ENCODE measurements around the gene EYS. TPM values are rescaled to one million over a fixed set of nuclear protein-coding genes. Genes with fewer than 3 reads are reported as not detected.

The EYS gene
- total RNA-seq, 1 experiment from 2014 or later, result 0.87 TPM

- DNase-seq (ENCODE audit: low read depth), result no peak
These were observed 856.9 kb downstream of the EYS start for GRCh38 chr6:64850121-64850520.

GRCh38 chr6:64848467-64848866 is 858.6 kb downstream of the EYS start:
- no peak for DNase-seq (ENCODE audit: low read depth)

GRCh38 chr6:64847396-64847795 is 859.6 kb downstream of the EYS start:
- DNase-seq (ENCODE audit: low read depth), result no peak

GRCh38 chr6:64838726-64839125 is 868.3 kb downstream of the EYS start:
- DNase-seq (ENCODE audit: low read depth), result no peak

GRCh38 chr6:64831680-64832079 is 875.3 kb downstream of the EYS start:
- DNase-seq (ENCODE audit: low read depth), result no peak

- DNase-seq (ENCODE audit: low read depth), result no peak
These were observed 889.5 kb downstream of the EYS start for GRCh38 chr6:64817525-64817924.

- peak; percentile 50 for DNase-seq (ENCODE audit: low read depth)
These were observed 891.3 kb downstream of the EYS start for GRCh38 chr6:64815718-64816117.

GRCh38 chr6:64812138-64812537 is 894.9 kb downstream of the EYS start:
- no peak for DNase-seq (ENCODE audit: low read depth)

GRCh38 chr6:64811119-64811518 is 895.9 kb downstream of the EYS start:
- DNase-seq (ENCODE audit: low read depth), result no peak

- DNase-seq (ENCODE audit: low read depth), result no peak
These were observed 899.2 kb downstream of the EYS start for GRCh38 chr6:64807785-64808184.

- no peak for DNase-seq (ENCODE audit: low read depth)
These were observed 903.4 kb downstream of the EYS start for GRCh38 chr6:64803470-64804166.

- DNase-seq (ENCODE audit: low read depth), result no peak
These were observed 914.5 kb downstream of the EYS start for GRCh38 chr6:64792534-64792933.

- DNase-seq (ENCODE audit: low read depth), result no peak
These were observed 917.5 kb downstream of the EYS start for GRCh38 chr6:64789476-64789875.

- no peak for DNase-seq (ENCODE audit: low read depth)
These were observed 920.3 kb downstream of the EYS start for GRCh38 chr6:64786736-64787135.

- DNase-seq (ENCODE audit: low read depth), result no peak
These were observed 924.1 kb downstream of the EYS start for GRCh38 chr6:64782877-64783276.

- peak; percentile 3 for DNase-seq (ENCODE audit: low read depth)
These were observed 928.9 kb downstream of the EYS start for GRCh38 chr6:64777941-64778785.

- DNase-seq (ENCODE audit: low read depth), result no peak
These were observed 930.7 kb downstream of the EYS start for GRCh38 chr6:64776359-64776758.

- no peak for DNase-seq (ENCODE audit: low read depth)
These were observed 932.1 kb downstream of the EYS start for GRCh38 chr6:64774881-64775280.

- DNase-seq (ENCODE audit: low read depth), result no peak
These were observed 956.1 kb downstream of the EYS start for GRCh38 chr6:64750910-64751309.

- DNase-seq (ENCODE audit: low read depth), result no peak
These were observed 969.6 kb downstream of the EYS start for GRCh38 chr6:64737418-64737817.

GRCh38 chr6:64736421-64736950 is 970.5 kb downstream of the EYS start:
- no peak for DNase-seq (ENCODE audit: low read depth)

- peak; percentile 5 for DNase-seq (ENCODE audit: low read depth)
These were observed 973.6 kb downstream of the EYS start for GRCh38 chr6:64733433-64733832.

- peak; percentile 44 for DNase-seq (ENCODE audit: low read depth)
These were observed 974.1 kb downstream of the EYS start for GRCh38 chr6:64732888-64733287.

All from HT1080 (cell line).